Amniotic stem cell (primary cell): ENCODE results near the gene ZNF747.
A peak's percentile ranks its signal among the peaks of the same experiment; 100 is the strongest.

ENCODE experiments used
- DNase-seq: peaks from one replicate; lab custom pipeline; 2025; lab: John Stamatoyannopoulos, UW

Gene ZNF747

DNA sequence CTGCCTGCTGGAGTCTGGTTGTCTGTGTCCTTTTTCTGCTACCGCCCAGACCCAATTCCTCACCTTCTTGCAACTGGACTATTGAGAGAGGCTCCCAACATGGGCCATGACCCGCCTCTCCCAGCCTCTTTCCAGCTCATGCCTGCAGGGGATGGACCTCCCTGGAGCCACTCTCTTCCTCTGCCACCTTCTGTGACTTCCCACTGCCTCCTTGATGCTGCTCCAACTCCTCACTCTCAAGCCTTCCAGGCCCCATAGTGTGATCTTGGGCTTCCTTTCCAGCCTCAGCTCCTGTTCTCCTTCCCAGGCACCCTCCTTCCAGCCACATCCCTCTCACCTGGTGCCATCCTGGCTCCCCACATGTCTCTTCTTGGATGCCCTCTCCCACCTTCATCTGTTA is 19.4 kb downstream of the ZNF747 start:
- DNase-seq = no peak

DNA sequence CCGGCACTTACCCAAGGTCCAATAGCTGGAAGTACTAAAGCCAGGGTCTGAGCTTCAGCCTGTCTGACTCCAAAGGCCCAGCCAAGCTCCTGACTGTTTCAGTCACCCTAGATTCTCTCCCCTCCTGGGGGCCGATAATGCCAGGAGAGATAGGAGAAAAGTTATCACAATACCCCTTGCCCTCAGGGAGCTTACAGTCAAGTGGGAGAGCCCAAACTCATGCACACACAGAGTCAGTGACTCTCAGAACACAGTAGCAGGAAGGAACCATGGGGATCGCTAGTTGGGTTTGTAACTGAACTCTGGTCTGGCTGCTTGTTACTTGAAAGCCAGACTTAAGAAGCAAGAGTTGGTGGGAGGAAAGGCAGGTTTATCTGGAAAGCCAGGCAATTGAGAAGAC is 23.1 kb downstream of the ZNF747 start:
- DNase-seq = no peak

DNA sequence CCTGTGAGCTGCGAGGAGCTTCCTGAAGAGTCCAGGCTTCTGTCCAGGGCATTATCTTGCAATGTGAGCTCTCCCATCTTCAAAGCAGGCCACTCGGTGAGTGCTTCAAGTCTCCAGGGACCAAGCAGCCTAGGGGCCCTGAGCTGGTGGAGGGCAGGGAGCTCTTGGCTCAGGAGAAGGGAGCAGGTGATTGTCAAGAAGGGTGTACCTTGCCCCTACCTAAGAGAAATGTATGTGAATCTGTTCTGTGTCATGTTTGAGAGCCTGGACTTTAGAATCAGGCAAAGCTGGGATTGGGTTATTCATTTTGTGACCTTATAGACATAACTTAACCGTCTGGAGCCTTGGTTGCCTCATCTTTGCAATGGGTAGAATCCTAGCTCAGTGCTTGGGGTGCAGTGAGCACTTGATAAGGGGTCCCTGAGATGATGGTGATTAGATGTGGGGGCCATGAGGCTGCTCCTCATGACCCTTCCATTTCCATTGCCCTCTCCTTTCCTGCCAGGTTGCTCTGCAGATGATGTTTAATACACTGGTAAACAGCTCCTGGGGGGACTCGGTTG is 24.2 kb downstream of the ZNF747 start:
- no peak for DNase-seq

DNA sequence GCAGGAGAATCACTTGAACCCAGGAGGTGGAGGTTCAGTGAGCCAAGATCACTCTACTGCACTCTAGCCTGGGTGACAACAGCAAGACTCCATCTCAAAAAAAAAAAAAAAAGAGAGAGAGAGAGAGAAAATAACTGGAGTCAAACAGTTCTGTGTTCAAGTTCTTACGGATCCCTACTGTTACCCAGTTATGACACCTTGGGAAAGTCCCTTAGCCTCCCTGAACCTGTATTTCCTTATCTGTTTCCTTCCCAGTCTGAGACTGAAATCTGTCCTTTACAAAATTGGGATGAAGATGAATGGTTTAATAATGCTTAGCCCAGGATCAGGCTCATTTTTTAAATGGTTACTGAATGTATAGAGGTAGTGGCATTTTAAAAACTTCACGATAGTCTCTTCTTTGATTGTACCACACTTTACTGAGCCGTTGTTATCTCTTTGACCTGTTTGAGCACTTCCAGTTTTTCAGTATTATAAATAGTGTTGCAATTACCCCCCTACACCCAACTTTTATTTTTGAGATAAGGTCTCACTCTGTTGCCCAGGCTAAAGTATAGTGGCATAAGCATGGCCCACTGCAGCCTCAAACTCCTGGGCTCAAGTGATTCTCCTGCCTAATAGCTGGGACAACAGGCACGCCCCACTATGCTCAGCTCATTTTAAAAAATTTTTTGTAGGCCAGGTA is 25.4 kb downstream of the ZNF747 start:
- DNase-seq = no peak

DNA sequence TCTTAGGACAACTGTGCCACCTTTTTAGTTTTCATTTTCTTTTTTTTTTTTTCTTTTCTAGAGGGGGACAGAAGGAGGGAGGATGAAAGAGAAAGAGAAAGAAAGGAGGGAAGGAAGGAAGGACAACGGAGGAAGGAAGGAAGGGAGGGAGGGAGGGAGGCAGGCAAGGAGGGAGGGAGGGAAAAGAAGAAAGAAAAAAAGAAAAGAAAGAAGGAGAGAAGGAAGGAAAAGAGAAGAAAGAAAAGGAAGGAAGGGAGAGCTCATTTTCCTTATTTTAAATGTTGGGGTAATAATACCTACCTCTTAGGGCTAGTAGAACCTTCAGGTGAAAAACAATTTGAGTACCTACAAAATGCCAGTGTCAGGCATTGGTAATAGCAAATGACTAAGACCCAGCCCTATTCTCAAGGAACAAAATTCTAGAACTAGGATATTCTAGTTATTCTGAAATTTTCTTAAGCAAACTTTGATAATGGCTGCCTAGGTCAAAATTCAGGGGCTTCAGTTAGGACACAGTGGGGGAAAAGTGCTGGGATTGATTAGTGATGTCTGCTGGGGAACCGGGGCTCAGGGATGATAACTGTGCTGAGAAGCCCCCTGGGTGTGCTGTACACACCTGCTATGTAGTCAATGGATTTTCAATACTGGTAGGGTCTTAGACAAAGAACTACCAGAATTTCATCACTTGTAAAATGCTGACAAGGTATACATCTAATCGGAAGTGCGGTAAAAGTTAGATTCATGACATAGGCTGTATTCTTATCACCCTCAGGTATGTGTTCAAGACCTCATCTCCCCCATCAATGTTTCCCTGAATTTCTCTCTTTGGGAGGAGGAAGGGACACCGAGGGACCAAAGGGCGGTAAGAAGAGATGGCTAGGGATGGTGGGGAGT is 31.0 kb downstream of the ZNF747 start:
- no peak for DNase-seq

DNA sequence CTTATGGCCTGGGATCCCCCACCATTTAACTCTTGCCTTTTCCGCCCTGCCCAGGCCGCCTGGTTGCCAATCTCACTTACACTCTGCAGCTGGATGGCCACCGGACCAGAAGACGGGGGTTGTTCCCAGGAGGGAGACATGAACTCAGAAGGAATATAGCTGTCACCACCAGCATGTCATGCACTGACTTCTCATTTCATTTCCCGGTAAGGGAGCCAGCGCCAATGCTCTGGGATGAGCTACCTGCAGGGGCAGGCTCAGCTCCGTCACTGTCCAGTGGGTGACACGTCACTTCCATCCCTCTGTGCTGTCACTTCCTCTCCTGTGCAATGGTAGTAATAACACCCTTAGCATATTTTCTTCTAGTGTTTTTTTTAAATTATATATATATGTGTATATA is 35.4 kb downstream of the ZNF747 start:
- DNase-seq = no peak

DNA sequence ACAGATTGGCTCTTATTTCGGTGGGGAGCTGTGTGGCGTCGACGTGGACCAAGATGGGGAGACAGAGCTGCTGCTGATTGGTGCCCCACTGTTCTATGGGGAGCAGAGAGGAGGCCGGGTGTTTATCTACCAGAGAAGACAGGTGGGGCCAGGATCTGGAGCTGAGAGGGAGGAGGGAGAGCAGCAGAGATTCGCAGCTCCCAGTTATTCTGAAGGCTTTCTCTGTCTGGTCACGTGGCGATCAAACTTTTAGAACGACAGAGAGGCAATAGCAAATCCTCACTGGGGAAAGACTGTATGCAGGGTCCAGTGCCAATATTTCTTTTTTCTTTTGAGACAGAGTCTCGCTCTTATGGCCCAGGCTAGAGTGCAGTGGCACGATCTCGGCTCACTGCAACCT is 39.9 kb downstream of the ZNF747 start:
- DNase-seq = no peak

DNA sequence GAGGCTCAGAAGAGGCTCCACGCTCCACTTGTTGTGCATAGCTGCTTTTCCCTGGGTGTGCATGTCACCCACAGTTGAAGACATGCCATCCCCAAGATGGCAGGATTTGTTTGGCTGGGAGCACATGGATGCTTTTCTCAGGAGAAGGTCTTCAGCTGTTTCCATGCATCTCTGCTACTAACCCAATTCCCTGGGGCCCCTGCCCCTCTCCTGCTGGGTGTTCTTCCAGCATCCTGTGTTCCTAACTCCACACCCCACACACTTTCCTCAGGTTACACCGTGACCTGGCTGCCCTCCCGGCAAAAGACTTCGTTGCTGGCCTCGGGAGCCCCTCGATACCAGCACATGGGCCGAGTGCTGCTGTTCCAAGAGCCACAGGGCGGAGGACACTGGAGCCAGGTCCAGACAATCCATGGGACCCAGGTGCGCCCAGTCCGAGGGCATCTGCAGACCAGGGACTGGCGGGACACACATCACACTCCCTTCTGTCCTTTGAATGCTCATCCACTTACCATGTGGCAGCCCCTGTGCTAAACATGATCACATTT is 40.6 kb downstream of the ZNF747 start:
- no peak for DNase-seq

DNA sequence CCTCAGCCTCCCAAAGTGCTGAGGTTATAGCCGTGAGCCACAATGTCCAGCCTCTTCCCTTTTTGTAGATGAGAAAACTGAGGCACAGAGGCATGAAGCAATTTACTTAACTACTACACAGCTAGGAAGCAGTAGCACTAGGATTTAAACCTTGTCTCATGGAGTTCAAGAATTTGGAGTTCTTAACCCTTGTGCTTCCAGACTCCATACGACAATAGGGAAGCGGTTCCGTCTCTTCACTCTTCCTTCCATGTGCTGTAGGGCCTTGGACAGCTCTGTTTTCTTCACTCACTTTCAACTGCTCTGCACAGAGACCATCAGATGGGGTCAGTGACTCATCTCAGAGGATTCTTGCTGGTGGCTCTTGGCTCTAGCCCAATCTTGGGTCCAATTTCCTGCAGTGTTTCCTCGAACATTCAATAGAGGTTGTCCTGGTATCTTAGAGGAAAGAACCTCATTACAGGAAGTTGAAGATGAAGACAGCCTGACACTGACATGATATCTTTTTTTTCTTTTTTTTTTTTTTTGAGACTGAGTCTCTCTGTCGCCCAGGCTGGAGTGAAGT is 42.8 kb downstream of the ZNF747 start:
- DNase-seq = peak; percentile 38

DNA sequence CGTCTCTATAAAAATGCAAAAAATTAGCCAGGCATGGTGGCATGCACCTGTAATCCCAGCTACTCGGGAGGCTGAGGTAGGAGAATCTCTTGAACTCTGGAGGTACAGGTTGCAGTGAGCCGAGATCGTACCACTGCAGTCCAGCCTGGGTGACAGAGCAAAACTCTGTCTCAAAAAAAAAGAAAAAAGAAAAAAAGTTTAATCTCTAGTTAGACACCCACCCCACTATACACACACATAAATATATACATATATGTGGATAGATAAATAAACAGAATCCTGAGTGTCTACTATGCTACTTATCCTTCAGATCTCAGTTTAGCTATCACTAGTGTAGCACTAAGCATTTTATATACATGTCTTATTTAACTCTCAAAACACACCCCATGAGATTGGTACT is 43.4 kb downstream of the ZNF747 start:
- DNase-seq = no peak

DNA sequence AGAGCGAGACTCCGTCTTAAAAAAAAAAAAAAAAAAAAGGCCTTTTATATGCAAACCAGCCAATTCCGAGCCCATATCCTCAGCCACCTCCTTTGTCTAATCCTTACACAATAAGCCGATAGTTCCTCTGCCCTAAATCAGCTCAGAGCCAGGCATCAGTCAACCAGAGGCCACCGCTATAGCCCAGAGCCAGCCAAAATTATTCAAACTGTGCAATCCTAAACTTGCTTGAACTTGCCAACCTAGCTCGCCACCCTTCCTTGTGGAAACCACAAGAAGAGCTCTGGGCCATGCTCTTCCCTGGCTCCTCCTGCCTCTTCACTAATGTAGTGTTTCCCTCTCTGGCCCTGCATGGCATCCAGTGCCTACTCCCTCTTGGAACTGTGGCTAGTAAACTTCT is 44.4 kb downstream of the ZNF747 start:
- no peak for DNase-seq

DNA sequence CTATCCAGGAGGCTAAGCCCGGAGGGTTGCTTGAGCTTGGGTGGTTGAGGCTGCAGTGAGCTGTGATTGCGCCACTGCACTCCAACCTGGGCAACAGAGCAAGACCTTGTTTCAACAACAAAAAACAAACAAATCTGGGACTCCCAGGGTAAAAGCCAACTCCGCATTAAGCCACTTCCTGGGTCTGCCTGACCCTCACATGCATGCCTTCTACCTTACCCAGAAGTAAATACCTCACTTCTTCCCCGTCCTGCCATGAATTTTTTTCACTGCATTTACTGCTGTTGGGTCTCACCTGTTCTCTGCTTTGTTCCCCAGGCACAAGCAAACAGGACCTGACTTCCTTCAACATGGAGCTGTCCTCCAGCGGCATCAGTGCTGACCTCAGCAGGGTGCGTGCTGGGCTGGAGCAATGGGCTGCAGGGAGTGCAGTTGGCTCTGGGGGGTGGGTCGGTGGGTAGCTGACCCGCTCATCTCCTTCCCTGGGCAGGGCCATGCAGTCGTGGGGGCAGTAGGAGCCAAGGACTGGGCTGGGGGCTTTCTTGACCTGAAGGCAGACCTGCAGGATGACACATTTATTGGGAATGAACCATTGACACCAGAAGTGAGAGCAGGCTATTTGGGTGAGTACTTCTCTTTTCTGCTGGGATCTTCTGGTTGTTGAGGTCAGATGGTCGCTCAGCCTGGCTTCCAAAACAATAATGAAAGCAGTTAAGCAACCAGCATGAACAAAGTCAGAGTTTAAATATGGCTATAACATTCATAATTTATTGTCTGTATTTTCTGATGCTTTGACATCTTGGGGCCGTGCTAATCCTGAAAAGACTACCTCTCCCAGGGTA is 45.7 kb downstream of the ZNF747 start:
- no peak for DNase-seq

DNA sequence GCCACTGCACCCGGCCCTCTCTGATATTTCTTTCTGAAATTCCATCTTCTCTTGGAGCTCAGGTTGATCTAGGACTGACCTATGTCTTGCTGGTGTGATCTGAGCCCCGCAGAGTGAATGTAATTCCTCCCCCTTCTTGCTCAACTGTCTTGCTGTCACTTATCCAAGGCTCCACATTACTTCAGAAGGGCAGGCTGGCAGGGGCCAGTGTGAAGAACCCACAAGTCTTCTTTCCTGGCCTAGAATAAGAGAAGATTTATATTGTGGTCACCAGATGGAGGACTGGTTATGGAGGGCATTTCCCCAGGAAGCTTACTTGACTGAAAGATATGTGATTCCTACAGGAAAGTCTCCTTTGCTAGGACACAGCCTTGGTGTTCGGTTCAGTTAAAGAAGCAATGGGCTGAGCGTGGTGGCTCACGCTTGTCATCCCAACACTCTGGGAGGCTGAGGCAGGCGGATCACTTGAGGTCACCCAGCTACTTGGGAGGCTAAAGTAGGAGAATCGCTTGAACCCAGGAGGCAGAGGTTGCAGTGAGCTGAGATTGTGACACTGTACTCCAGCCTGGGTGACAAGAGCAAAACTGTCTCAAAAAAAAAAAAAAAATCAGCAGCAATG is 48.7 kb downstream of the ZNF747 start:
- DNase-seq = no peak

DNA sequence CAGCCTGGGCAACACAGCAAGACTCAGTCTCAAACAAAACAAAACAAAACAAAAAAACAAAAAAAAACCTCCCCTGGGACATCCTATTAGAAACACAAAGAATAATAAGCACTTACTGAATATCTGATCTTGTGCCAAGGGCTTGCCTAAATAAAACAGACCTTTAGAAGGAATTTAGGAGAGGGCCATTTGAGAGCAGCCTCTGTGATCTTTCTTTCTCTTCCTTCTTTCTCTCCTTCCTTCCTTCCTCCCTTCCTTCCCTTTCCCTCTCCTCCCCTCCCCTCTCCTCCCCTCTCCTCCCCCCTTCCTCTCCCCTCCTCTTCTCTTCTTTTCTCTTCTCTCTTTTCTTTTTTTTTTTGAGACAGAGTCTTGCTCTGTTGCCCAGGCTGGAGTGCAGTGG is 49.8 kb downstream of the ZNF747 start:
- DNase-seq = no peak

DNA sequence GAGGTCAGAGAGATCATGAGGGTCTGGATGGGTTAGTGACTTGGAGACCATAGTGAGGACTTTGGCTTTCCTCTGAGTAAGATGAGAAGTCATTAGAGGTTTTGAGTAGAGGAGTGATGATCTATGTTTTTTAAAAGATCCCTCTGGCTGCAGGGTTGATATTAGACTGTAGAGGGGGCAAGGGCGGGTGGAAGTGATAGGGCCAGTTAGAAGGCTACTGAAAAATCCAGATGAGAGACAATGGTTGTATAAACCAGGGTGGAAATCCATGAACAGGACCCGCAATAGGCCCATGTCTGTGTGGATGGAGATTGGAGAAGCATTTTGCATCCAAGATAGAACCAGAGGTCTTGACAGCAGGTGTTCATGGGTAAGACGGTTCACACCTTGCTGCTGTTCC is 52.3 kb downstream of the ZNF747 start:
- no peak for DNase-seq

DNA sequence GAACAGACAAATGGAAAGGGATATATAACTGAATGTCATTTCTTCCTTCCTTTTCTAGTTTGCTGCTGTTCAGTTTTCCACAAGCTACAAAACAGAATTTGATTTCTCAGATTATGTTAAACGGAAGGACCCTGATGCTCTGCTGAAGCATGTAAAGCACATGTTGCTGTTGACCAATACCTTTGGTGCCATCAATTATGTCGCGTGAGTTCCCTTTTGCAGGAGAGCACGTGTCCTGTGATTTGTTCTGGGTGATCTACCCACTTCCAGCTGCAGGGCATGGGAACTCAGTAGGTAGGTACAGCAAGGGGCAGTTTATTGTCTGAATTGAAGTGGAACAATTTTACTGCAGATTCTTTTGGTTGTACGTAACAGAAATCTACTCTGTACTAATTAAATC is 53.3 kb downstream of the ZNF747 start:
- DNase-seq = no peak
